ENCODE measurements around the gene PCDHGA7.
"Not testable (repeated sequence)": the region's sequence is repeated elsewhere in the genome, so short reads cannot be mapped to it uniquely, and the experiment has no call there.

Gene PCDHGA7

DNA sequence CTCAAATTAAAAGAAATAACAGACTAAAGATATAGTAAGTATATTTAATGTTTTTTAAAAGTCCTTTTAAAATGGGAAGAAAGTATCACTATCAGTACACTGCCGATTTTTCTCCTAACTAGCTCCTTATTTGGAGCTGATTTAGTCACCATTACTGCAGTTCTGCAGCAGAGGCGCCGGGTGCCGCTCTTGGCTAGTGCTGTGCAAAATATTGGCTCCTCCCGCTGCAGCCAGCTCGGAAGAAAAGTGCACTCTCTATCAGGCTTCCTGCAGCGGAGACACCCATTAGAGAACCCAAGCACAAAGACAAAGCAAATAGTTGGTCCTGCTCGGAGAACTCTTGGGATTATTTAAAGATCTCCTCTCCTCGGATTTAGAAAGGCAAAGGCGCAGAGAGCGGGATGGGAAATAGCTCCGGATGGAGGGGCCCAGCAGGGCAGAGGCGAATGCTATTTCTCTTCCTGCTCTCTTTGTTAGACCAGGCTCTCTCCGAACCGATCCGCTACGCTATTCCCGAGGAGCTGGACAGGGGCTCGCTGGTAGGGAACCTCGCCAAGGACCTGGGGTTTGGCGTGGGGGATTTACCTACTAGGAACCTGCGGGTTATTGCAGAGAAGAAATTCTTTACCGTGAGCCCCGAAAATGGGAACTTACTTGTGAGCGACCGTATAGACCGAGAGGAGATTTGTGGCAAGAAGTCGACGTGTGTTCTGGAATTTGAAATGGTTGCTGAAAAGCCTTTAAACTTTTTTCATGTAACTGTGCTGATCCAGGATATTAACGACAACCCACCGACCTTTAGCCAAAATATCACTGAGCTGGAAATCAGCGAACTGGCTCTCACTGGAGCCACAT is 12.3 kb upstream of the PCDHGA7 start, which contains the start of gene PCDHGB3:
TSS of gene PCDHGB3 (plus strand) at position 249 of the 855 bp plus-strand sequence. CDS start at position 402, 153 bp downstream.
- DNase-seq, result no peak

DNA sequence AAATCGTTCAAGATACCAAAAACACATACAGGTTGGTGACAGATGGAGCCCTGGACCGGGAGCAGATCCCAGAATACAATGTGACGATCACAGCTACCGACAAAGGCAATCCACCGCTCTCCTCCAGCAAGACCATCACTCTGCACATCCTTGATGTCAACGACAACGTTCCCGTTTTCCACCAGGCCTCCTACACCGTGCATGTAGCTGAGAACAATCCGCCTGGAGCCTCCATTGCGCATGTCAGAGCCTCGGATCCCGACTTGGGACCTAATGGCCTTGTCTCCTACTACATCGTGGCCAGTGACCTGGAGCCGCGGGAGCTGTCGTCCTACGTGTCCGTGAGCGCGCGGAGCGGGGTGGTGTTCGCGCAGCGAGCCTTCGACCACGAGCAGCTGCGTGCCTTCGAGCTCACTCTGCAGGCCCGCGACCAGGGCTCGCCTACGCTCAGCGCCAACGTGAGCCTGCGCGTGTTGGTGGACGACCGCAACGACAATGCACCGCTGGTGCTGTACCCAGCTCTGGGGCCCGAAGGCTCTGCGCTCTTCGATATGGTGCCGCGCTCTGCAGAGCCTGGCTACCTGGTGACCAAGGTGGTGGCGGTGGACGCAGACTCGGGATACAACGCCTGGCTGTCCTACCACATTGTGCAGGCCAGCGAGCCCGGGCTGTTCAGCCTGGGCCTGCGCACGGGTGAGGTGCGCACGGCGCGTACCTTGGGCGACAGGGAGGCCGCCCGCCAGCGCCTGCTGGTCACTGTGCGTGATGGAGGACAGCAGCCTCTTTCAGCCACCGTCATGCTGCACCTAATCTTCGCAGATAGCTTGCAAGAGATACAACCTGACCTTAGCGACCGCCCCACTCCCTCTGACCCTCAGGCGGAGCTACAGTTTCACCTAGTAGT is 10.7 kb upstream of the PCDHGA7 start:
- DNase-seq, result no peak

DNA sequence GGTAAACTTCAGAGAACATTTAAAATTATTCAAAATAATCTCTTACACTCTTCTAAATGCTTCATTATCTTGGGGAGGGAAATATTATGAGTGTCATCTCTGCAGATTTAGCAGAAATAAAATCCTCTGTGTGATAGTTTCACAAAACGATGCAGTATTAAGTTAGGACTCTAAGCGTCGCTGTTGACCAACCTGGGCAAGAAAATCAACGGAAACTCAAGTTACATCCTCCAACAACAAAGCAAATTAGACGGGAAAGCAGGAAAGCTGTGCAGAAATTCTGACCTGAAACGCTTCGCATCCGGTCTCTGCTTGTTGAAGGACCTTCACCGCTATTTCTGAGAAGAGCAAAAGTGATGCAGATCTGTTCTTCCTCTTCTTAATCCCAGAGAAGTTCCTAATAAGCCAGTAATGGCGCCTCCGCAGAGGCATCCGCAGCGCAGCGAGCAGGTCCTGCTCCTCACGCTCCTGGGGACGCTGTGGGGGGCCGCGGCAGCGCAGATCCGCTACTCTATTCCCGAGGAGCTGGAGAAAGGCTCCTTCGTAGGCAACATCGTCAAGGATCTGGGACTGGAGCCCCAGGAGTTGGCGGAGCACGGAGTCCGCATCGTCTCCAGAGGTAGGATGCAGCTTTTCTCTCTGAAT is 8.7 kb upstream of the PCDHGA7 start, which contains the start of gene PCDHGA6:
TSS of gene PCDHGA6 (plus strand) at position 219 of the 645 bp plus-strand sequence. CDS start at position 412, 193 bp downstream.
- no peak for DNase-seq

DNA sequence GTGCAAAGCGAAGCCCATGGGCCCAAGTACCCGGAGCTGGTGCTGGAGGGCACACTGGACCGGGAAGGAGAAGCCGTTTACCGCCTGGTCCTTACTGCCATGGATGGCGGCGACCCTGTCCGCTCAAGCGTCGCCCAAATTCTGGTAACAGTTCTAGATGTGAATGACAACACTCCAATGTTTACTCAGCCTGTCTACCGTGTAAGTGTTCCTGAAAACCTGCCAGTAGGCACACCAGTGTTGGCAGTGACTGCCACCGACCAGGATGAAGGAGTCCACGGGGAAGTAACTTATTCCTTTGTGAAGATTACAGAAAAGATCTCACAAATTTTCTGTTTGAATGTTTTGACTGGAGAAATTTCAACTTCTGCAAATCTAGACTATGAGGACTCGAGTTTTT is 7.9 kb upstream of the PCDHGA7 start:
- no peak for DNase-seq

DNA sequence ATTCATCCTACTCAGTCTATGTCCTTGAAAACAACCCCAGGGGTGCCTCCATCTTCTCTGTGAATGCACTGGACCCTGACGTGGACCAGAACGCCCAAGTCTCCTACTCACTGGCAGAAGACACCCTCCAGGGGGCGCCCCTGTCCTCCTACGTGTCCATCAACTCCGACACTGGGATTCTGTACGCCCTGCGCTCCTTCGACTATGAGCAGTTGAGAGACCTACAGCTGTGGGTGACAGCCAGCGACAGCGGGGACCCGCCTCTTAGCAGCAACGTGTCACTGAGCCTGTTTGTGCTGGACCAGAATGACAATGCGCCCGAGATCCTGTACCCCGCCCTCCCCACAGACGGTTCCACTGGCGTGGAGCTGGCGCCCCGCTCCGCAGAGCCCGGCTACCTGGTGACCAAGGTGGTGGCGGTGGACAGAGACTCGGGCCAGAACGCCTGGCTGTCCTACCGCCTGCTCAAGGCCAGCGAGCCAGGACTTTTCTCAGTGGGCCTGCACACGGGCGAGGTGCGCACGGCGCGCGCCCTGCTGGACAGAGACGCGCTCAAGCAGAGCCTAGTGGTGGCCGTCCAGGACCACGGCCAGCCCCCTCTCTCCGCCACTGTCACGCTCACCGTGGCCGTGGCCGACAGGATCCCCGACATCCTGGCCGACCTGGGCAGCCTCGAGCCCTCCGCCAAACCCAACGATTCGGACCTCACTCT is 6.9 kb upstream of the PCDHGA7 start:
- not testable (repeated sequence) for DNase-seq

DNA sequence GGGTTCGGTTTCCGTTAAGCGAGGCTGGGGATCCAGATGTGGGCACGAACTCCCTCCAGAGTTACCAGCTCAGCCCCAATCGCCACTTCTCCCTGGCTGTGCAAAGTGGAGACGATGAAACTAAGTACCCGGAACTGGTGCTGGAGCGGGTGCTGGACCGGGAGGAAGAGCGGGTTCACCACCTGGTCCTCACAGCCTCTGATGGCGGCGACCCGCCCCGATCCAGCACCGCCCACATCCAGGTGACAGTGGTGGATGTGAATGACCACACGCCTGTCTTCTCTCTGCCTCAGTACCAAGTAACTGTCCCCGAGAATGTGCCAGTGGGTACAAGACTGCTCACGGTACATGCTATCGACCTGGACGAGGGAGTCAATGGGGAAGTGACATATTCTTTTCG is 803 bp downstream of the PCDHGA7 start:
- no peak for DNase-seq

DNA sequence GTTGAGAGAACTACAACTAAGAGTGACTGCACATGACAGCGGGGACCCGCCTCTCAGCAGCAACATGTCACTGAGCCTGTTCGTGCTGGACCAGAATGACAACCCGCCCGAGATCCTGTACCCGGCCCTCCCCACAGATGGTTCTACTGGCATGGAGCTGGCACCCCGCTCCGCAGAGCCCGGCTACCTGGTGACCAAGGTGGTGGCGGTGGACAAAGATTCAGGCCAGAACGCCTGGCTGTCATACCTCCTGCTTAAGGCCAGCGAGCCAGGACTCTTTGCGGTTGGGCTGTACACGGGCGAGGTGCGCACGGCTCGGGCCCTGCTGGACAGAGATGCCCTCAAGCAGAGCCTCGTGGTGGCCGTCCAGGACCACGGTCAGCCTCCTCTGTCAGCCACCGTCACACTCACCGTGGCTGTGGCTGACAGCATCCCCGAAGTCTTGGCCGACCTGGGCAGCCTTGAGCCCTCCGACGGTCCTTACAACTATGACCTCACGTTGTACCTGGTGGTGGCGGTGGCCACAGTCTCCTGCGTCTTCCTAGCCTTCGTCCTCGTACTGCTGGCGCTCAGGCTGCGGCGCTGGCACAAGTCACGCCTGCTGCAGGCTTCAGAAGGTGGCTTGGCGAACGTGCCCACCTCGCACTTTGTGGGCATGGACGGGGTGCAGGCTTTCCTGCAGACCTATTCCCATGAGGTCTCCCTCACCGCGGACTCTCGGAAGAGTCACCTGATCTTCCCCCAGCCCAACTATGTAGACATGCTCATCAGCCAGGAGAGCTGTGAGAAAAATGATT is 2.1 kb downstream of the PCDHGA7 start:
- no peak for DNase-seq

DNA sequence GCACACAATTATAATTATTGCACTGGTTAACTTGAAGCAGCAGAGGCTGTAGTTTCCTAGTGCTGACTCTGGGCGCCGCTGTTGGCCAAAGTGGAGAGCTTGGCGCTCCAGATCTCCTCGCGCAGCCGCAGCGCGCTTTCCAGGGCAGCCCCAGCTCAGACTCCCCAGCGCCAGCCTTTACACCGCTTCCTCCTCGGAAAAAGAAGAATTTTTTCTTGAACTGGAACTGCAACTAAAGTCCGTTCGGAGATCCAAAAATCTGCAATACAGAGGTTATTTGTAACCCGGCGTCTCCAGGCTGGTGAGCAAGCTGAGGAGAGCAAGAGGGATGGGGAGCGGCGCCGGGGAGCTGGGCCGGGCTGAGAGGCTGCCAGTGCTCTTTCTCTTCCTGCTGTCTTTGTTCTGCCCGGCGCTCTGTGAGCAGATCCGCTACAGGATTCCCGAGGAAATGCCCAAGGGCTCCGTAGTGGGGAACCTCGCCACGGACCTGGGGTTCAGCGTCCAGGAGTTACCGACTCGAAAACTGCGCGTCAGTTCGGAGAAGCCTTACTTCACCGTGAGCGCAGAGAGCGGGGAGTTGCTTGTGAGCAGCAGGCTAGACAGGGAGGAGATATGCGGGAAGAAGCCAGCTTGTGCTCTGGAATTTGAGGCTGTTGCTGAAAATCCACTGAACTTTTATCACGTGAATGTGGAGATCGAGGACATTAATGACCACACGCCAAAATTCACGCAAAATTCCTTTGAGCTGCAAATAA is 5.2 kb downstream of the PCDHGA7 start, which contains the start of gene PCDHGB4:
TSS of gene PCDHGB4 (plus strand) at position 142 of the 755 bp plus-strand sequence. CDS start at position 329, 187 bp downstream.
- not testable (repeated sequence) for DNase-seq

DNA sequence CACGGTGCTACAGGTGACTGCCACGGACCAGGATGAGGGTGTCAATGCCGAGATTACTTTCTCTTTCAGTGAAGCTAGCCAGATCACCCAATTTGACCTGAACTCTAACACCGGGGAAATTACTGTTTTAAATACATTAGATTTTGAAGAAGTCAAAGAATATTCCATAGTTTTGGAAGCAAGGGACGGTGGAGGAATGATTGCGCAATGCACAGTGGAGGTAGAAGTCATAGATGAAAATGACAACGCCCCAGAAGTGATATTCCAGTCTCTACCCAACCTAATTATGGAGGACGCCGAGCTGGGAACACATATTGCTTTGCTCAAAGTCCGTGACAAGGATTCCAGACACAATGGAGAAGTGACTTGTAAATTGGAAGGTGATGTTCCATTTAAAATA is 6.1 kb downstream of the PCDHGA7 start:
- DNase-seq, result no peak

DNA sequence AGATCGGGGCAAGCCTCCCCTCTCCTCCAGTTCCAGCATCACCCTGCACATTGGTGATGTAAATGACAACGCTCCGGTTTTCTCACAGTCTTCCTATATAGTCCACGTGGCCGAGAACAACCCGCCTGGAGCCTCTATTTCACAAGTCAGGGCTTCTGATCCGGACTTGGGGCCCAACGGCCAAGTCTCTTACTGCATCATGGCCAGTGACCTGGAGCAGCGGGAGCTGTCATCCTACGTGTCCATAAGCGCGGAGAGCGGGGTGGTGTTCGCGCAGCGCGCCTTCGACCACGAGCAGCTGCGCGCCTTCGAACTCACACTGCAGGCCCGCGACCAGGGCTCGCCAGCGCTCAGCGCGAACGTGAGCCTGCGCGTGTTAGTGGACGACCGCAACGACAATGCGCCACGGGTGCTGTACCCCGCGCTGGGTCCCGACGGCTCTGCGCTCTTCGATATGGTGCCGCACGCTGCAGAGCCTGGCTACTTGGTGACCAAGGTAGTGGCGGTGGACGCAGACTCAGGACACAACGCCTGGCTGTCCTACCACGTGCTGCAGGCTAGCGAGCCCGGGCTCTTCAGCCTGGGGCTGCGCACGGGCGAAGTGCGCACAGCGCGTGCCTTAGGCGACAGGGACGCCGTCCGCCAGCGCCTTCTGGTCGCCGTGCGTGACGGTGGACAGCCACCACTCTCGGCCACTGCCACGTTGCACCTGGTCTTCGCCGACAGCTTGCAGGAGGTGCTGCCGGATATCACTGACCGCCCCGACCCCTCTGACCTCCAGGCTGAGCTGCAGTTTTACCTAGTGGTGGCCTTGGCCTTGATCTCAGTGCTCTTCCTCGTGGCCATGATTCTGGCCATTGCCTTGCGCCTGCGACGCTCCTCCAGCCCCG is 6.9 kb downstream of the PCDHGA7 start:
- no peak for DNase-seq

DNA sequence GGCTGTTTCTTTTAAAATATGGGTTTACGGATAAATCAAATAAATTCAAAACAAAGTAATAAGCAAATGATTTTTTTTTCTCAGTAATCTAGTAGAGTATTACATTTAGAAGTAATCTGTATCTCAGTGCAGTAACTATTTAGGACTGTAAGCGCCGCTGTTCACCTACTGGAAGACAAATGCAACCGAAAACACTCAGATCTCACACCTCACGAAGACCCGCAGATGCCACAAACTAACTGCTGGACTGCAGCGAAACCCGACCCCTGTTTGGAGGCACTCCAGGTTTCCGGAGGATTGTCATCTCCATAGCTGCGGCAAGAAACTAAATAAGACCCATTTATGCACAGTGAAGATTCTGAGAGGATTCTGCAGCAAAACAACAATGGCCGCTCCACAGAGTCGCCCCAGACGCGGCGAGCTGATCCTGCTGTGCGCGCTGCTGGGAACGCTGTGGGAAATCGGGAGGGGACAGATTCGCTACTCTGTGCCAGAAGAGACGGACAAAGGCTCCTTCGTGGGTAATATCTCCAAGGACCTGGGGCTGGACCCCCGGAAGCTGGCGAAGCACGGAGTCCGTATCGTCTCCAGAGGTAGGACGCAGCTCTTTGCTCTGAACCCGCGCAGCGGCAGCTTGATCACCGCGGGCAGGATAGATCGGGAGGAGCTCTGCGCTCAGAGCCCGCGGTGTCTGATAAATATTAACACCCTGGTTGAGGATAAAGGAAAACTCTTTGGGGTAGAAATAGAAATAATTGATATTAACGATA is 10.1 kb downstream of the PCDHGA7 start, which contains the start of gene PCDHGA8:
TSS of gene PCDHGA8 (plus strand) at position 205 of the 770 bp plus-strand sequence. CDS start at position 386, 181 bp downstream.
- no peak for DNase-seq

DNA sequence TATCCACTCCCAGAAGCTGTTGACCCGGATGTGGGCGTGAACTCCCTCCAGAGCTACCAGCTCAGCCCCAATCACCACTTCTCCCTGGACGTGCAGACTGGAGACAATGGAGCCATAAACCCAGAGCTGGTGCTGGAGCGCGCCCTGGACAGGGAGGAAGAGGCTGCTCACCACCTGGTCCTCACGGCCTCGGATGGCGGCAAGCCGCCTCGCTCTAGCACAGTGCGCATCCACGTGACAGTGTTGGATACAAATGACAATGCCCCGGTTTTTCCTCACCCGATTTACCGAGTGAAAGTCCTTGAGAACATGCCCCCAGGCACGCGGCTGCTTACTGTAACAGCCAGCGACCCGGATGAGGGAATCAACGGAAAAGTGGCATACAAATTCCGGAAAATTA is 10.7 kb downstream of the PCDHGA7 start:
- no peak for DNase-seq

DNA sequence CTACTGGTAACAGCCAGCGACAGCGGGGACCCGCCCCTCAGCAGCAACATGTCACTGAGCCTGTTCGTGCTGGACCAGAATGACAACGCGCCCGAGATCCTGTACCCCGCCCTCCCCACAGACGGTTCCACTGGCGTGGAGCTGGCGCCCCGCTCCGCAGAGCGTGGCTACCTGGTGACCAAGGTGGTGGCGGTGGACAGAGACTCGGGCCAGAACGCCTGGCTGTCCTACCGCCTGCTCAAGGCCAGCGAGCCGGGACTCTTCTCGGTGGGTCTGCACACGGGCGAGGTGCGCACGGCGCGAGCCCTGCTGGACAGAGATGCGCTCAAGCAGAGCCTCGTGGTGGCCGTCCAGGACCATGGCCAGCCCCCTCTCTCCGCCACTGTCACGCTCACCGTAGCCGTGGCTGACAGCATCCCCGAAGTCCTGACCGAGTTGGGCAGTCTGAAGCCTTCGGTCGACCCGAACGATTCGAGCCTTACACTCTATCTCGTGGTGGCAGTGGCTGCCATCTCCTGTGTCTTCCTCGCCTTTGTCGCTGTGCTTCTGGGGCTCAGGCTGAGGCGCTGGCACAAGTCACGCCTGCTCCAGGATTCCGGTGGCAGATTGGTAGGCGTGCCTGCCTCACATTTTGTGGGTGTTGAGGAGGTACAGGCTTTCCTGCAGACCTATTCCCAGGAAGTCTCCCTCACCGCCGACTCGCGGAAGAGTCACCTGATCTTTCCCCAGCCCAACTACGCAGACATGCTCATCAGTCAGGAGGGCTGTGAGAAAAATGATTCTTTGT is 12.1 kb downstream of the PCDHGA7 start:
- not testable (repeated sequence) for DNase-seq

DNA sequence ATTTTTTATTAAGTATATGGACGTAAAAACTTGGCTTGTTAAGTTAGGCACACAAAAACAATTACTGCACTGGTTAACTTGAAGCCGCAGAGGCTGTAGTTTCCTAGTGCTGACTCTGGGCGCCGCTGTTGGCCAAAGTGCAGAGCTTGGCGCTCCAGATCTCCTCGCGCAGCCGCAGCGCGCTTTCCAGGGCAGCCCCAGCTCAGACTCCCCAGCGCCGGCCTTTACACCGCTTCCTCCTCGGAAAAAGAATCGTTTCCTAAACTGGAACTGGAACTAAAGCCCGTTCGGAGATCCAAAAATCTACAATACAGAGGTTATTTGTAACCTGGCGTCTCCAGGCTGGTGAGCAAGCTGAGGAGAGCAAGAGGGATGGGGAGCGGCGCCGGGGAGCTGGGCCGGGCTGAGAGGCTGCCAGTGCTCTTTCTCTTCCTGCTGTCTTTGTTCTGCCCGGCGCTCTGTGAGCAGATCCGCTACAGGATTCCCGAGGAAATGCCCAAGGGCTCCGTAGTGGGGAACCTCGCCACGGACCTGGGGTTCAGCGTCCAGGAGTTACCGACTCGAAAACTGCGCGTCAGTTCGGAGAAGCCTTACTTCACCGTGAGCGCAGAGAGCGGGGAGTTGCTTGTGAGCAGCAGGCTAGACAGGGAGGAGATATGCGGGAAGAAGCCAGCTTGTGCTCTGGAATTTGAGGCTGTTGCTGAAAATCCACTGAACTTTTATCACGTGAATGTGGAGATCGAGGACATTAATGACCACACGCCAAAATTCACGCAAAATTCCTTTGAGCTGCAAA is 15.4 kb downstream of the PCDHGA7 start, which contains the start of gene PCDHGB5:
TSS of gene PCDHGB5 (plus strand) at position 192 of the 796 bp plus-strand sequence. CDS start at position 373, 181 bp downstream.
- not testable (repeated sequence) for DNase-seq

DNA sequence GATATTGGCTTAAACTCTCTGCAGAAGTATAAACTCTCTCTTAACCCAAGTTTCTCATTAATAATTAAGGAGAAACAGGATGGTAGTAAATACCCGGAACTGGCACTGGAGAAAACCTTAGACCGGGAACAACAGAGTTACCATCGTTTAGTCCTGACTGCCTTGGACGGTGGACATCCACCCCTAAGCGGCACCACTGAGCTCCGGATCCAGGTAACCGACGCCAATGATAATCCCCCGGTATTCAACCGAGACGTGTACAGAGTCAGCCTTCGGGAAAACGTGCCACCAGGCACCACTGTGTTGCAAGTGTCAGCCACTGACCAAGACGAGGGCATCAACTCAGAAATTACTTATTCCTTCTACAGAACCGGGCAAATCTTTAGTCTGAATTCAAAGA is 16.1 kb downstream of the PCDHGA7 start:
- DNase-seq, result no peak

DNA sequence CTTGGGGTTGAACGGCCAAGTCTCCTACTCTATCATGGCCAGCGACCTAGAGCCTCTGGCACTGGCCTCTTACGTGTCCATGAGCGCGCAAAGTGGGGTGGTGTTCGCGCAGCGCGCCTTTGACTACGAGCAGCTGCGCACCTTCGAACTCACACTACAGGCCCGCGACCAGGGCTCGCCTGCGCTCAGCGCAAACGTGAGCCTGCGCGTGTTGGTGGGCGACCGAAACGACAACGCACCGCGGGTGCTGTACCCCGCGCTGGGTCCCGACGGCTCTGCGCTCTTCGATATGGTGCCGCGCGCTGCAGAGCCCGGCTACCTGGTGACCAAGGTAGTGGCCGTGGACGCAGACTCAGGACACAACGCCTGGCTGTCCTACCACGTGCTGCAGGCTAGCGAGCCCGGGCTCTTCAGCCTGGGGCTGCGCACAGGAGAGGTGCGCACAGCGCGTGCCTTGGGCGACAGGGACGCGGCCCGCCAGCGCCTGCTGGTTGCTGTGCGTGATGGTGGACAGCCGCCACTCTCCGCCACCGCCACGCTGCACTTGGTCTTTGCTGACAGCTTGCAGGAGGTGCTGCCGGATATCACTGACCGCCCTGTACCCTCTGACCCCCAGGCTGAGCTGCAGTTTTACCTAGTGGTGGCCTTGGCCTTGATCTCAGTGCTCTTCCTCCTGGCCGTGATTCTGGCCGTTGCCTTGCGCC is 17.2 kb downstream of the PCDHGA7 start:
- no peak for DNase-seq
